Ascending aorta (tissue), 2 donors: ENCODE results near the gene B4GALT5. TPM values are rescaled to one million over a fixed set of nuclear protein-coding genes. Genes with fewer than 3 reads are reported as not detected.
"Not testable (repeated sequence)": the region's sequence is repeated elsewhere in the genome, so short reads cannot be mapped to it uniquely, and the experiment has no call there.

Source experiments
- DNase-seq, 2 donors: peaks; one replicate each; pipeline ENCODE4 v3.0.0-alpha.2; 2019; ENCODE audit warnings: low spot score in 2 of 2
- H3K27ac ChIP-seq, 2 donors: fragments of 200-600 bp; sonication (generic); one replicate each; pipeline ENCODE4 v1.5.1; 2016 to 2017; ENCODE audit warnings: mild to moderate bottlenecking in 1 of 2
- H3K27me3 ChIP-seq: fragments of 200-600 bp; sonication (generic); one replicate; pipeline ENCODE4 v1.5.1; 2017
- H3K36me3 ChIP-seq, 2 donors: fragments of 200-600 bp; sonication (generic); one replicate each; pipeline ENCODE4 v1.5.1; 2016
- H3K4me1 ChIP-seq, 2 donors: fragments of 200-600 bp; sonication (generic); one replicate each; pipeline ENCODE4 v1.5.1; 2016 to 2017; ENCODE audit warnings: mild to moderate bottlenecking in 1 of 2
- H3K4me3 ChIP-seq, 2 donors: fragments of 200-600 bp; sonication (generic); one replicate each; pipeline ENCODE4 v1.5.1; 2016 to 2017; ENCODE audit warnings: mild to moderate bottlenecking in 1 of 2
- H3K9me3 ChIP-seq, 2 donors: fragments of 200-600 bp; sonication (generic); one replicate each; pipeline ENCODE4 v1.5.1; 2016
- CTCF ChIP-seq, 3 experiments: fragments of 200-600 bp in 2 of 3; fragments of 450-650 bp in 1 of 3; sonication (generic) in 2 of 3; IDR thresholded peaks; one replicate each; pipeline ENCODE4 v1.5.1; 2016 to 2019; ENCODE audit warnings: antibody characterized with exemption in 3 of 3, mild to moderate bottlenecking in 1 of 3, moderate library complexity in 1 of 3
- intact Hi-C: fragments of 100-400 bp; cut with DNase I; formaldehyde crosslinking; loops from one replicate; pipeline ENCODE4 v1.15.1; 2023
- total RNA-seq: library from RNA; depleted of rRNA; stranded (reverse); fragments of >200 nt; gene quantifications from one replicate; pipeline ENCODE4 v1.1.0, GENCODE V29; 2016

Gene B4GALT5
- total RNA-seq, 1 donor from 2014 or later = 15.0 TPM

DNA sequence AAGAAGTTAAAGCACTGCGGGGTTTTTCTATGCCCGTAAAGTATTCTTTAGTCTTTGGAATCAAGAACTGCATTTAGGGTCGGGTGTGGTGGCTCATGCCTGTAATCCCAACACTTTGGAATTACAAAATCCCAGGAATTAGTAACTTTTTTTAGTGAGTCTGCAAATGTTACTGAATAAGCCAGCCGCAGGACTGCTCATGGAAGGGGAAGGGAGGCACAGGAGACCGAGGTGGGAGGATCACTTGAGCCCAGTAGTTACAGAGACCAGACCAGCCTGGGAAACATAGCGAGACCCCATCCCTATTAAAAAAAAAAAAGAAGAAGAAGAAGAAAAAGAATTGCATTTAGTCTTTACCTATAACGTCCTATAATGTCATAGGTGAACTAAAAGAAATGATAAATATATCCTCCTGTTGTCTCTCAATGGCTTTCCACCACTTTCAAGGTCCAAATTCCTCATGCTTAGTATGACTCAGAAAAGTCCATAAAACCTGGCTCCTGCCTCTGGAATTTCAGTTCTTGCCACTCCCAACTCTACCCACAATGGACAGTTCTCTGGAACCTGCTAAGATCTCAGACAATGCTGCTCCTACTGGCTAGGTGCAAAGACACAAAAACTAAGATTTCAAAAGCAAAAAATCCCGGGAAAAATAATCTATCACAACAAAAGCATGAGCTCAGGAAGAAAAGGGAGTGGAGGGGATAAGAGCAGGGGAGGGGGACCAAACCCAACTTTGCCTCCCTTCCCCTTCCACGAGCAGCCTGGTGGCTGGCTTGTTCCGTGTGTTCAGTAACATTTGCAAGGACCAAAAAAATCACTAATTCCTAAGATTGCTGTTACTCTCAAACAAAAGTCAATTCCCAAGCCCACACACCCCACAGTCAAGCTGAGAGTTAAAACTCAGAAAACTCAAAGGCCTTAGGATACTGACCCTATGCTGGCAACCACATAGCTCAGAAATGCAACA lies 39.0 kb downstream of the B4GALT5 start:
- Histone ChIP-seq H3K27me3 (no peaks in the 10 kb centered on the region), H3K27ac (no peak overlapping the region)
- intact Hi-C loops = loop anchor here (5.0 kb wide), 1 partner anchor 38 kb away; the partner anchor contains the start of gene B4GALT5

GRCh38 chr20:49672096-49672664 lies 41.5 kb downstream of the B4GALT5 start:
- intact Hi-C loops = no loop called here
- no peak overlapping the region for H3K27ac ChIP-seq
- DNase-seq = no peak
- H3K9me3 ChIP-seq = no peaks in the 10 kb centered on the region
- H3K27me3 ChIP-seq = no peaks in the 10 kb centered on the region
- H3K4me3 ChIP-seq = no peak overlapping the region
- peaks cover 2 to 44% of the 10 kb centered on the region in 2 donors for H3K4me1 ChIP-seq
- H3K36me3 ChIP-seq = no peaks in the 10 kb centered on the region
- no peak for TF ChIP-seq CTCF (IDR thresholded peaks at IDR 0.05)

More for the DNA sequence above, 39.0 kb downstream of the B4GALT5 start:
- Histone ChIP-seq H3K9me3 (no peaks in the 10 kb centered on the region), H3K4me3 (no peak overlapping the region), H3K4me1 (peaks cover 16 to 51% of the 10 kb centered on the region in 2 donors), H3K36me3 (no peaks in the 10 kb centered on the region)
- no peak for TF ChIP-seq CTCF (IDR thresholded peaks at IDR 0.05)
- DNase-seq = no peak

DNA sequence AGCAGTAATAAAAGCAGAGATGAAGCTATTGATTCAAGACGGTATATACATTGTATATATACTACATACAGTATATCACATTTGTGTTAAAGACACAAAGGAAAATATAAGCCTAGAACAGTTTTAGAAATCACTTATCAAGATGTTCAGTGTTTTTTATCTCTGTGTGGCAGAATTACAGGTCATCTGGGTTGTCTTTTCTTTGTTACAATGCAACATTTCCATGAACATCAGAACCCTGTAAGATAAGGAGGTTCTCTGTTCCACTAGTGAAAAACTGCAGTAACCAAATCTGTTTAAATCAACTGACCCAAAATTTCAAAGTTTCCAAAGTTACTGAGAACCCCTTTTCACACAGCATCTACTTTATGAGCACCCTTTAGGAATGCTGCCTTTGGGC lies 42.2 kb downstream of the B4GALT5 start:
- Histone ChIP-seq H3K4me1 (peaks cover under 1 to 37% of the 10 kb centered on the region in 2 donors), H3K27me3 (no peaks in the 10 kb centered on the region), H3K27ac (no peak overlapping the region), H3K36me3 (no peaks in the 10 kb centered on the region), H3K9me3 (no peaks in the 10 kb centered on the region), H3K4me3 (no peak overlapping the region)
- intact Hi-C loops = no loop called here
- DNase-seq = no peak
- TF ChIP-seq CTCF (IDR thresholded peaks at IDR 0.05) = no peak

DNA sequence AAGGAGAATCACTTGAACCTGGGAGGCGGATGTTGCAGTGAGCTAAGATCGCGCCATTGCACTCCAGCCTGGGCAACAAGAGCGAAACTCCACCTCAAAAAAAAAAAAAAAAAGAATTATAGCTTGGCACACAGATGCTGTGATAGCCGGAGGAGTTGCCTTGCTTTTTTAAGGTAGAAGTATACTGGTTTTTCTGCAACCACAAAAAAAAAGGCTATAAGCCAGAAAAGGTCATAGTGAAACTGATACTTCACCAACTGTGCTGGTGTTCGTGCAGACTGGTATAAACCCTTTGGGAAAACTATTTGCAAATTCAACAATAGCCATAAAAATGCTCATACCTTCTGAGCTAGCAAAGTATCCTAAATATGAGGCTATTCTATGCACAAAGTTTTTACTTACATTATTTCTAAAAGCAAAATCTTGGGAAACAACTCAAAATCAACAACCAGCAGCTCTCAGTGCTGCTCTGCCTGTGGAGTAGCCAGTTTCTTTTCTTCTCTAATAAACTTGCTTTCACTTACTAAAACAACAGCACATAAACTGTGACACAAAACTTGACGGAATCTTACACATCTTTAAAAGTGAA lies 44.0 kb downstream of the B4GALT5 start:
- no peak for DNase-seq
- Histone ChIP-seq H3K4me3 (peak overlapping the region in 1 of 2 donors; percentile 13), H3K4me1 (peaks cover 0 to 25% of the 10 kb centered on the region in 2 donors), H3K36me3 (no peaks in the 10 kb centered on the region), H3K9me3 (no peaks in the 10 kb centered on the region), H3K27me3 (no peaks in the 10 kb centered on the region), H3K27ac (no peak overlapping the region)
- no peak for TF ChIP-seq CTCF (IDR thresholded peaks at IDR 0.05)
- intact Hi-C loops = no loop called here

- H3K27me3 ChIP-seq, H3K4me3 ChIP-seq, DNase-seq, H3K36me3 ChIP-seq, H3K9me3 ChIP-seq, intact Hi-C loops, H3K27ac ChIP-seq: not testable (repeated sequence)
- peaks cover 0 to 20% of the 10 kb centered on the region in 2 donors for H3K4me1 ChIP-seq
These were observed 44.8 kb downstream of the B4GALT5 start for GRCh38 chr20:49668878-49669195.
